Epithelial cell of esophagus (primary cell): ENCODE measurements around the gene EFCAB6.

Experiments used
- DNase-seq: peaks from one replicate; pipeline ENCODE4 v3.0.0; 2010; ENCODE audit warnings: low read depth
- H3K4me3 ChIP-seq: 2 replicates; pipeline ENCODE4 v1.5.1; 2011; ENCODE audit warnings: mild to moderate bottlenecking, low read length, control low read depth
- CTCF ChIP-seq: IDR thresholded peaks from 2 replicates; pipeline ENCODE4 v1.5.1; 2011; ENCODE audit warnings: low read depth, mild to moderate bottlenecking, low read length, control low read depth, inconsistent platforms; ENCODE audit not compliant: insufficient read depth; ENCODE audit errors: missing control alignments

Gene EFCAB6

GRCh38 chr22:43515902-43516301, 296.2 kb downstream of the EFCAB6 start:
- H3K4me3 ChIP-seq, result no peak overlapping the region
- no peak for TF ChIP-seq CTCF
- DNase-seq, result no peak

- no peak for TF ChIP-seq CTCF
- no peak overlapping the region for H3K4me3 ChIP-seq
- no peak for DNase-seq
Observed at GRCh38 chr22:43515411-43515810, 296.7 kb downstream of the EFCAB6 start.

GRCh38 chr22:43514476-43515157, 297.5 kb downstream of the EFCAB6 start:
- no peak overlapping the region for H3K4me3 ChIP-seq
- TF ChIP-seq CTCF, result no peak
- no peak for DNase-seq

DNA sequence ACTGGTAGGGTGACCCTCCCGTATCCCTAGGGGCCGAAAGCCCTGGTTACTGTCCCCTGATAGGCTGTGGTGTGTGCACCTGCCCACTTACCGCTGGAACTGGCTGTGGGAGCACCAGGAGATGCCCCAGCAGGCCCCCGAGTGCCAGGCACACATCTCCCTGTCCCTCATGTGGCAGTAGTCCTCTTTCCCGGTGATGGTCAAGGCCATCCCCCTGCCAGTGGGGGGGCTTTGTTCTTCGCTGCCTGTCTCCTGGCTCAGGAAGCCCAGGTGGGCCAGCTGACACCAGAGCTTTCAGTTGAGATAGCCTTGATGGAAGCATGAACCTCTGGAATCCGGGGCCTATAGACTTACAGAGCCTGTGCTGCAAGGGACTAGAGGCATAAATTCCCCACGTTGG, 299.8 kb downstream of the EFCAB6 start:
- DNase-seq, result no peak

GRCh38 chr22:43511276-43511910, 300.7 kb downstream of the EFCAB6 start:
- no peak overlapping the region for H3K4me3 ChIP-seq
- no peak for TF ChIP-seq CTCF
- DNase-seq, result peak; percentile 92

More for the DNA sequence above, 299.8 kb downstream of the EFCAB6 start:
- no peak overlapping the region for H3K4me3 ChIP-seq
- TF ChIP-seq CTCF, result no peak

DNA sequence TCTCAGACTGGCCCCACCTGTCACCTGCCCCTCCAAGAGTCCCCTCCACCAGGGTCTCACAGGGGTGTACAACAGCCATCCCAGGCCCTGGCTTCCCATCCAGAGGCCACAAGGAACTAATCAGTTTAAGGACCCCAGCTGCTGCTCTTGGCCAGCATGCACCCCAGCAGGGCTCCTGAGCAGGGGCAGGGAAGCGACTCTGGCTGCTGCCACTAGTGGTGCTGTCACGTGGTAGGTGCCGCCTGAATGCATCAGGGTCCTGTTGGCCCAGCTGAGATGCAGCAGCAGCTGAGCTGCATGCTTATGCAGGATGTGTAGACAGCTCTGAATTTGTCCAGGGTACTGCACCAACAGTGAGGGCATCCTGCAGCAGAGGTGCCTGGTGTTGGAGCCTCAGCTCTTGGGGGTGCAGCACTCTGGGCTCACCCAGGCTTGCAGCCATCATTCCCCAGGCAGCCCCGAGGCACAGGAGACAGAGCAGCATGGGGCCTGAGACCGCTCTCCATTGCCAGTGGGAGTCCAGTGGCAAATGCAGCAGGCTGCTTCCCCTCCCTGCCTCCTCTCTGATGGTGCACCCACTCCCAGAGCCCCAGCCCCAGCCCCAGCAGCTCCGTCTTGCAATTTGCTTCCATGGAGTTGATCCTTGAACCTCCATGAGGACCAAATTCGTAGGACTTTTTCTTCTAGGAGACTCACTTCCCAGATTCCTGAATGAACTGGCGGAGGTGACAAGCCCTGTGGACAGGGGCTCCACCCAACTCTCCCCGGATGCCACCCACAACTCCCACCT, 301.6 kb downstream of the EFCAB6 start:
- TF ChIP-seq CTCF, result no peak
- no peak overlapping the region for H3K4me3 ChIP-seq
- no peak for DNase-seq
